ENCODE data around the gene PNMA6E.

The PNMA6E gene

GRCh38 chrX:153410888-153411254 lies 9.7 kb upstream of the PNMA6E start:
- Histone ChIP-seq H3K4me3 (ENCODE audit: insufficient read depth, low read length, poor library complexity, severe bottlenecking) (no peak overlapping the region), H3K27me3 (ENCODE audit: low read length) (no peaks in the 10 kb centered on the region), H3K4me2 (ENCODE audit: low read depth, low read length, poor library complexity, severe bottlenecking) (no peak overlapping the region), H3K9me3 (ENCODE audit: insufficient read depth, low read length) (no peaks in the 10 kb centered on the region), H2AFZ (ENCODE audit: low read depth, low read length, severe bottlenecking) (no peak overlapping the region), H3K36me3 (ENCODE audit: low read length) (no peaks in the 10 kb centered on the region), H3K79me2 (ENCODE audit: insufficient read depth, low read length) (no peaks in the 10 kb centered on the region), H3F3A (ENCODE audit: insufficient read depth) (no peaks in the 10 kb centered on the region), H3K9ac (ENCODE audit: low read length) (no peak overlapping the region), H4K20me1 (ENCODE audit: low read depth, low read length) (no peaks in the 10 kb centered on the region), H3K9me2 (replicated peaks; ENCODE audit: insufficient read depth, low read length) (no peaks in the 10 kb centered on the region), H3K27ac (ENCODE audit: low read depth, low read length) (no peak overlapping the region)
- no peak for TF ChIP-seq CTCF (IDR thresholded peaks at IDR 0.05; ENCODE audit: insufficient read depth, low read length, poor library complexity, severe bottlenecking)
- TF ChIP-seq EZH2phosphoT487 (conservative IDR thresholded peaks at IDR 0.05; ENCODE audit: low read length) = no peak

- no peak overlapping the region for H3K4me2 ChIP-seq (ENCODE audit: low read depth, low read length, poor library complexity, severe bottlenecking)
These were observed 9.2 kb upstream of the PNMA6E start for GRCh38 chrX:153410373-153410772.

GRCh38 chrX:153409414-153410101 lies 8.4 kb upstream of the PNMA6E start:
- Histone ChIP-seq H3K36me3 (ENCODE audit: low read length) (no peaks in the 10 kb centered on the region), H3K9ac (ENCODE audit: low read length) (no peak overlapping the region), H4K20me1 (ENCODE audit: low read depth, low read length) (no peaks in the 10 kb centered on the region), H3K4me2 (ENCODE audit: low read depth, low read length, poor library complexity, severe bottlenecking) (no peak overlapping the region), H3K27ac (ENCODE audit: low read depth, low read length) (no peak overlapping the region), H3K79me2 (ENCODE audit: insufficient read depth, low read length) (no peaks in the 10 kb centered on the region), H3K4me3 (ENCODE audit: insufficient read depth, low read length, poor library complexity, severe bottlenecking) (no peak overlapping the region), H3K9me2 (replicated peaks; ENCODE audit: insufficient read depth, low read length) (no peaks in the 10 kb centered on the region), H3K9me3 (ENCODE audit: insufficient read depth, low read length) (no peaks in the 10 kb centered on the region), H3K27me3 (ENCODE audit: low read length) (no peaks in the 10 kb centered on the region), H3F3A (ENCODE audit: insufficient read depth) (no peaks in the 10 kb centered on the region), H2AFZ (ENCODE audit: low read depth, low read length, severe bottlenecking) (no peak overlapping the region)
- TF ChIP-seq CTCF (IDR thresholded peaks at IDR 0.05; ENCODE audit: insufficient read depth, low read length, poor library complexity, severe bottlenecking) = no peak
- no peak for TF ChIP-seq EZH2phosphoT487 (conservative IDR thresholded peaks at IDR 0.05; ENCODE audit: low read length)

More at GRCh38 chrX:153410373-153410772, 9.2 kb upstream of the PNMA6E start:
- H3K9me3 ChIP-seq (ENCODE audit: insufficient read depth, low read length) = no peaks in the 10 kb centered on the region
- H3F3A ChIP-seq (ENCODE audit: insufficient read depth) = no peaks in the 10 kb centered on the region
- no peaks in the 10 kb centered on the region for H3K79me2 ChIP-seq (ENCODE audit: insufficient read depth, low read length)
- TF ChIP-seq CTCF (IDR thresholded peaks at IDR 0.05; ENCODE audit: insufficient read depth, low read length, poor library complexity, severe bottlenecking) (no peak), EZH2phosphoT487 (conservative IDR thresholded peaks at IDR 0.05; ENCODE audit: low read length) (no peak)
- H2AFZ ChIP-seq (ENCODE audit: low read depth, low read length, severe bottlenecking) = no peak overlapping the region
- H3K36me3 ChIP-seq (ENCODE audit: low read length) = no peaks in the 10 kb centered on the region
- H3K4me3 ChIP-seq (ENCODE audit: insufficient read depth, low read length, poor library complexity, severe bottlenecking) = no peak overlapping the region
- no peak overlapping the region for H3K9ac ChIP-seq (ENCODE audit: low read length)
- H3K27ac ChIP-seq (ENCODE audit: low read depth, low read length) = no peak overlapping the region
- H3K27me3 ChIP-seq (ENCODE audit: low read length) = no peaks in the 10 kb centered on the region
- no peaks in the 10 kb centered on the region for H3K9me2 ChIP-seq (replicated peaks; ENCODE audit: insufficient read depth, low read length)
- no peaks in the 10 kb centered on the region for H4K20me1 ChIP-seq (ENCODE audit: low read depth, low read length)

Measured in SU-DHL-6 (cell line).